GM12874 (cell line): ENCODE data around the gene ELK3.

Experiments
- CTCF ChIP-seq: IDR thresholded peaks from 2 replicates; pipeline ENCODE4 v1.5.1; 2011; ENCODE audit warnings: low read depth, mild to moderate bottlenecking, control low read depth, low read length, moderate library complexity; ENCODE audit not compliant: insufficient read depth

ELK3 gene

DNA sequence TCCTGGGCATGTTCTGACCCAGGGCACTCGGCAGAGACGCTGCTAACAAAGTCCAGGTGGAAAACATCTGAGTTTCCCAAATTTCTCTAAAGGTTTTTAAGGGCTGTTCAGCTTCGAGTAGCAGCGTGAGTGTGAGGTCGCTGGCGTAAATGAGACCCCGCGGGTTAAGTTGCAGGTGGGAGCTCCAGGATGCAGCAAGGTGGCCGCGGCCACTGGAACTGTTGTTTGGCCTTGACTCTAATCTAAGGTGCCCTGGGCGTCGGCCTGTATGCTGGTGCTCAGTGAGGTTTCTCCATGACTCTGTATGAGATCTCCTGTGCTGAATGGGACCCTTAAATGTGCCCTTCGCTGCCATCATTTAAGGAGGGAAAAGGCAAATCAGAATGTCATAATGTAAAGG, 50.7 kb downstream of the ELK3 start:
- TF ChIP-seq CTCF = no peak

GRCh38 chr12:96246926-96247505, 52.8 kb downstream of the ELK3 start:
- TF ChIP-seq CTCF = no peak

- TF ChIP-seq CTCF = no peak
These were observed 53.4 kb downstream of the ELK3 start for GRCh38 chr12:96247563-96247962.

GRCh38 chr12:96248136-96248931, 54.2 kb downstream of the ELK3 start:
- TF ChIP-seq CTCF = no peak

DNA sequence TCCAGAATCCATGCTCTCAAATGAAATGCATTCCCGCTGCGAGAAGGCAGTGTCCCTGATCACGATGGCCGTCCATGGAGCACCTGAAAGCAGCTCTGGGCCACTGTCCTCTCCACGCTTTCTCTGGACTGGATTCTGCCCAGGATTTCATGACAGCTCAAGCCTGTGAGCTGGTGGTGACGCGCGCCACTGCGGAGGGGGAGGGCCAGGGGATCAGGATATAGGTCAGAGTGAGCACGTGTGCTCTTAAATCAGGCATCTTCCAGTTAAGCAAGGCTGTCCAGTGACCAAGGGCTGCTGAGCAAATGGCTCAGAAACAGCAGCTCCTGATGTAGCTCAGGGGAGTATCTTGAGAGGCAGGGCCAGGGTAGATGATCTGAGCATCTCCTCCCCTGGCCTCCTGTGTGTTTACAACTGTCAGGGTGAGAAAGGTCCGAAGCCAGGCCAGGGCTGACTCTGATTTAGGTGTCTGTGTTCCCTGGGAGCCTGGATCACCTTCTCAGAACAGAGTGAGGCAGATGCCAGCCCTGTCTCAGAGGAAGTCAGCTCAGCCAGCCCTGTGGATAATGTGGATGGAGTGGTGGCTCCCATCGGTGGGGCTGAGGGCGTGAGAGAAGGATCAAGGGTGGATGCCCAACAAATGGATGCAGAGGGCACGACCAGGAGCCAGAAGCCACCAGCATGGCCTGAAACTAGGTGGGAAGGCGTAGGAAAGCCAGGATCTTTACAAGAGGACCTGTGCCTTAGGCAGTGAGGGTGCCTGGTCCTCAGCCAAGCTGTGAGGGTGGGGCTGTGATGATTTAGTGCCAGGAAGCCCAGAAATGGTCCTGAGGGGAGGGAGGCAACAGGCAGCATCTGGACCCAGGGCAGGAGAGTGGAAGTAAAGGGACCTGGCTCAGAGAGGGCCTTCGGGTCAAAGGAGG, 55.3 kb downstream of the ELK3 start:
- no peak for TF ChIP-seq CTCF

GRCh38 chr12:96250119-96250685, 56.0 kb downstream of the ELK3 start:
- no peak for TF ChIP-seq CTCF

GRCh38 chr12:96255077-96255476, 60.9 kb downstream of the ELK3 start:
- TF ChIP-seq CTCF = no peak
